OCI-LY3 (cell line): ENCODE data around the gene CEP131.

Experiments
- CTCF ChIP-seq: fragments of 200-600, 300-600 bp; sonication (generic); IDR thresholded peaks from 2 replicates; pipeline ENCODE4 v1.5.1; 2014; ENCODE audit warnings: antibody characterized with exemption, low read length, low read depth
- EZH2phosphoT487 ChIP-seq: fragments of 200-600 bp; shearing (Covaris generic); IDR thresholded peaks from 2 replicates; pipeline ENCODE4 v1.6.1; 2018; ENCODE audit warnings: antibody characterized with exemption, mixed run types, low read depth

DNA sequence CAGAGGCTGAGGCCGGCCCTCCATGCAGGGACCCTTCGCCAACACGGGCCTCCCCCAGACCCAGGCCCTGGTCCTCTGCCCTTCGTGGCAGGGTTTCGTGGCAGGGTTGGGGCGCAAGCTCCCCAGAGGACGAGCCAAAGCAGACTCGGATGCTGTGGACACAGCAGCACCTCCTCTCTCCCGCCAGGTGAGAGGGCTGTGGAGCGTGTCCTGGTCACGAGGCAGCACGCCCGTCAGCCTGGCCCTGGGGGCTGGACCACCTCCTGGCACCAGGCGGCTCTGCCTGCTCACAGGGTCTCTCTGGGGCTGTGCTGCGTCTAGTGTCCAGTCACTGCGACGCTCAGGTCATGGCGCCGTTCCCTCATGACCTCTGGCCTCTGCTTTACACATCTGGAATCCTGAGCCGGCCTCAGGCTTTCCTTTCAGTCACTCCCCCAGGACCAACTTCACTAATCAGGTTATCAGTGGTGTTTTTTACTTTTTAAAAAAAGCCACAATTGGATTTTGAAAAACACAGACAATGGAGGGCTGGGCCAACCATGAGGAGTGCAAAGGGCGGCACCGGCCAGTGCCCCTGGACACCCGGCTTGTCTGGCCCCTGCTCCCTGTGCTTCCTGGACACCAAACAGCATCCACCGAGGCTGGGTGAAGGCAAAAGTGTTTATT, 21.7 kb upstream of the CEP131 start:
- no peak for TF ChIP-seq CTCF
- TF ChIP-seq EZH2phosphoT487 = no peak
